ENCODE data around the gene MKLN1. TPM values are rescaled to one million over a fixed set of nuclear protein-coding genes. Genes with fewer than 3 reads are reported as not detected.

The MKLN1 gene
- total RNA-seq, 4 donors from 2014 or later: 37.9 to 55.2 (median 41.3) TPM

- Histone ChIP-seq H3K4me3 (no peak overlapping the region), H3K27me3 (no peaks in the 10 kb centered on the region), H3K36me3 (peaks cover 0 to 75% (median 23%) of the 10 kb centered on the region in 4 donors), H3K4me1 (peaks cover 30 to 38% (median 31%) of the 10 kb centered on the region in 4 donors), H3K9me3 (no peaks in the 10 kb centered on the region), H3K27ac (replicated peaks in 1 of 4) (no peak overlapping the region)
- TF ChIP-seq CTCF (IDR thresholded peaks at IDR 0.05) (no peak), EP300 (IDR thresholded peaks at IDR 0.05) (no peak), POLR2A (IDR thresholded peaks at IDR 0.05; ENCODE audit: low read depth) (no peak), POLR2AphosphoS5 (IDR thresholded peaks at IDR 0.05) (no peak)
- DNase-seq (ENCODE audit: extremely low spot score): no peak
- intact Hi-C loops (cut with DNase I): no loop called here
- 87% methylated on average over 1 of the region's 1 CpG for WGBS
These were observed 172.7 kb downstream of the MKLN1 start for GRCh38 chr7:131500357-131500756.

- TF ChIP-seq EP300 (IDR thresholded peaks at IDR 0.05) (no peak), POLR2AphosphoS5 (IDR thresholded peaks at IDR 0.05) (no peak), CTCF (IDR thresholded peaks at IDR 0.05) (no peak), POLR2A (IDR thresholded peaks at IDR 0.05; ENCODE audit: low read depth) (no peak)
- peak overlapping the region in 1 of 4 donors; percentile 61 for H3K27ac ChIP-seq (replicated peaks in 1 of 4)
- intact Hi-C loops (cut with DNase I): no loop called here
- H3K36me3 ChIP-seq: peaks cover 0 to 86% (median 27%) of the 10 kb centered on the region in 4 donors
- no peaks in the 10 kb centered on the region for H3K9me3 ChIP-seq
- 82% methylated on average over 3 of the region's 3 CpGs for WGBS
- no peaks in the 10 kb centered on the region for H3K27me3 ChIP-seq
- peaks cover 30 to 38% (median 31%) of the 10 kb centered on the region in 4 donors for H3K4me1 ChIP-seq
- DNase-seq (ENCODE audit: extremely low spot score): no peak
- H3K4me3 ChIP-seq: no peak overlapping the region
These were observed 173.7 kb downstream of the MKLN1 start for GRCh38 chr7:131501422-131501821.

- Histone ChIP-seq H3K9me3 (no peaks in the 10 kb centered on the region), H3K27ac (replicated peaks in 1 of 4) (peak overlapping the region; percentile 8 to 61 (median 56)), H3K4me3 (no peak overlapping the region), H3K4me1 (peaks cover 26 to 33% (median 30%) of the 10 kb centered on the region in 4 donors), H3K36me3 (peaks cover 0 to 89% (median 23%) of the 10 kb centered on the region in 4 donors), H3K27me3 (no peaks in the 10 kb centered on the region)
- intact Hi-C loops (cut with DNase I): no loop called here
- TF ChIP-seq CTCF (IDR thresholded peaks at IDR 0.05) (no peak), POLR2A (IDR thresholded peaks at IDR 0.05; ENCODE audit: low read depth) (no peak), POLR2AphosphoS5 (IDR thresholded peaks at IDR 0.05) (no peak), EP300 (IDR thresholded peaks at IDR 0.05) (no peak)
- no peak for DNase-seq (ENCODE audit: extremely low spot score)
- 80% methylated on average over 14 of the region's 14 CpGs for WGBS
These were observed 174.4 kb downstream of the MKLN1 start for GRCh38 chr7:131501930-131502685.

GRCh38 chr7:131502810-131503508, 175.3 kb downstream of the MKLN1 start:
- H3K4me1 ChIP-seq: peaks cover 30 to 37% (median 31%) of the 10 kb centered on the region in 4 donors
- H3K27me3 ChIP-seq: no peaks in the 10 kb centered on the region
- H3K27ac ChIP-seq (replicated peaks in 1 of 4): peak overlapping the region; percentile 8 to 61 (median 56)
- no peaks in the 10 kb centered on the region for H3K9me3 ChIP-seq
- peaks cover 0 to 89% (median 16%) of the 10 kb centered on the region in 4 donors for H3K36me3 ChIP-seq
- no peak for DNase-seq (ENCODE audit: extremely low spot score)
- intact Hi-C loops (cut with DNase I): no loop called here
- TF ChIP-seq EP300 (IDR thresholded peaks at IDR 0.05) (no peak), POLR2A (IDR thresholded peaks at IDR 0.05; ENCODE audit: low read depth) (no peak), POLR2AphosphoS5 (IDR thresholded peaks at IDR 0.05) (peak; percentile 27 to 59), CTCF (IDR thresholded peaks at IDR 0.05) (no peak)
- 44% methylated on average over 7 of the region's 9 CpGs for WGBS
- H3K4me3 ChIP-seq: no peak overlapping the region

Data from esophagus muscularis mucosa (tissue), 4 donors.